ENCODE data around the gene VLDLR. TPM values are rescaled to one million over a fixed set of nuclear protein-coding genes. Genes with fewer than 3 reads are reported as not detected.

The VLDLR gene
- total and polyA plus RNA-seq, 2 of the 8 experiments (the other 6 are each of a cell fraction or from before 2014, with no cell fraction given), result 24.2 to 49.1 TPM

DNA sequence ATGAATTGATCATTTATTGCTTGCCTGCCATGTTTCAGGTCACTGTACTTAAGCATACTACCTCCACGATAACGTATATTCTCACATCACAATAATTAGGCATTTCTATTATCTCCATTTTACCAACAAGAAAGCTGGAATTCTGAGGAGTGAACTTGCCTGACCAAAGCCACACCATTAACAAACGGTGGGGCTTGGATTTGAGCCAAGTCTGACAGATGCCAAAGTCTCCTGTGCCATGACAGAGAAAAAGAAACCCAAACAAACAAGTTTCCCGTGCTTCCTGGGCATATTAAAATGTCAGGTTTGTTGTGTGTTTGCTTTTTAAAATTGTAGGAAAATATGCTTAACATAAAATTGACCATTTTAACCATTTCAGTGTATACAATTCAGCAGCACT, 54.9 kb downstream of the VLDLR start:
- H3K4me3 ChIP-seq (ENCODE audit: extremely low read depth in 1 of 4, insufficient read depth in 2 of 4, low read depth in 3 of 4, low read length in 4 of 4), result no peak overlapping the region
- no peak overlapping the region for H2BK20ac ChIP-seq (ENCODE audit: low read length)
- H3K56ac ChIP-seq (replicated peaks; ENCODE audit: insufficient read length, low read depth, low read length), result no peak overlapping the region
- H2BK120ac ChIP-seq (replicated peaks; ENCODE audit: low read depth, low read length), result no peak overlapping the region
- no peaks in the 10 kb centered on the region for H3K79me1 ChIP-seq (ENCODE audit: low read depth, low read length)
- no peaks in the 10 kb centered on the region for H4K20me1 ChIP-seq (replicated peaks in 1 of 2; ENCODE audit: control insufficient read depth in 1 of 2, insufficient read depth in 2 of 2, low read length in 2 of 2)
- no peak overlapping the region for H2BK12ac ChIP-seq (ENCODE audit: low read depth, low read length)
- no peaks in the 10 kb centered on the region for H3K79me2 ChIP-seq (ENCODE audit: control insufficient read depth in 1 of 2, insufficient read depth in 2 of 2, low read length in 2 of 2)
- H3K27ac ChIP-seq (ENCODE audit: low read depth, low read length), result no peak overlapping the region
- H4K8ac ChIP-seq (ENCODE audit: extremely low read depth, insufficient read depth, low read length), result no peak overlapping the region
- no peak overlapping the region for H3K9ac ChIP-seq (replicated peaks in 1 of 4; ENCODE audit: extremely low read depth in 1 of 4, low read depth in 3 of 4, low read length in 3 of 4)
- no peaks in the 10 kb centered on the region for H3K23me2 ChIP-seq (ENCODE audit: low read depth, low read length)
- WGBS, 2 experiments (ENCODE audit: extremely low coverage in 1 of 2, insufficient coverage in 1 of 2, insufficient read length in 1 of 2, insufficient replicate concordance in 2 of 2, low coverage in 1 of 2, low lambda C conversion rate in 2 of 2, missing lambda C conversion rate in 1 of 2), result 91% methylated on average over 4 of the region's 4 CpGs; no CpG with 5 or more reads in 1 of the 2 experiments
- no peak overlapping the region for H3K4me2 ChIP-seq (ENCODE audit: insufficient read depth in 1 of 2, low read depth in 2 of 2, low read length in 2 of 2)
- no peak overlapping the region for H2BK5ac ChIP-seq (ENCODE audit: low read depth, low read length)
- DNase-seq (ENCODE audit: low read depth in 1 of 2, low spot score in 2 of 2) (no peak), FAIRE-seq (no peak)
- no peak overlapping the region for H4K91ac ChIP-seq (replicated peaks; ENCODE audit: insufficient read length, low read length)
- ChIA-PET POLR2A (ENCODE audit: partially characterized antibody) (no interaction called here), CTCF (ENCODE audit: partially characterized antibody) (no interaction called here)
- no peak overlapping the region for H3K18ac ChIP-seq (ENCODE audit: extremely low read depth, low read length)
- H4K5ac ChIP-seq (ENCODE audit: insufficient read length, low read depth, low read length), result no peak overlapping the region
- no peaks in the 10 kb centered on the region for H3K36me3 ChIP-seq (ENCODE audit: control insufficient read depth in 2 of 4, insufficient read depth in 4 of 4, low read length in 3 of 4)
- no peak overlapping the region for H2AFZ ChIP-seq (ENCODE audit: low read length)
- TF ChIP-seq MAX (IDR thresholded peaks at IDR 0.05) (no peak), SUZ12 (IDR thresholded peaks at IDR 0.05; ENCODE audit: low read length) (no peak), TBP (IDR thresholded peaks at IDR 0.05; ENCODE audit: low read depth, low read length) (no peak), CEBPB (IDR thresholded peaks at IDR 0.05; ENCODE audit: low read depth, low read length) (no peak), CHD2 (IDR thresholded peaks at IDR 0.05; ENCODE audit: low read length) (no peak), RNF2 (IDR thresholded peaks at IDR 0.05; ENCODE audit: borderline replicate concordance, low read depth, low read length, missing control alignments, poor library complexity, severe bottlenecking) (no peak), E2F6 (IDR thresholded peaks at IDR 0.05) (no peak), BACH1 (IDR thresholded peaks at IDR 0.05; ENCODE audit: low read length) (no peak), EP300 (IDR thresholded peaks at IDR 0.05; ENCODE audit: borderline replicate concordance in 1 of 2, low read depth in 2 of 2, low read length in 2 of 2) (no peak), YY1 (IDR thresholded peaks at IDR 0.05; ENCODE audit: low read depth, low read length) (no peak), HDAC2 (IDR thresholded peaks at IDR 0.05; ENCODE audit: borderline replicate concordance in 1 of 2, low read depth in 2 of 2, low read length in 2 of 2) (no peak), NANOG (IDR thresholded peaks at IDR 0.05; ENCODE audit: insufficient read depth, low read depth, low read length, poor library complexity, severe bottlenecking) (no peak), ASH2L (IDR thresholded peaks at IDR 0.05; ENCODE audit: low read length) (no peak)
- no peak overlapping the region for H2AK5ac ChIP-seq (ENCODE audit: low read depth, low read length)
- H3K14ac ChIP-seq (ENCODE audit: insufficient read length), result no peak overlapping the region
- H3K9me3 ChIP-seq (ENCODE audit: insufficient read depth in 2 of 2, low read depth in 1 of 2, low read length in 1 of 2), result no peaks in the 10 kb centered on the region
- no peak overlapping the region for H3K23ac ChIP-seq (ENCODE audit: insufficient read length)
- H3K27me3 ChIP-seq (replicated peaks in 1 of 4; ENCODE audit: control insufficient read depth in 3 of 4, extremely low read depth in 1 of 4, insufficient read depth in 3 of 4, low read length in 3 of 4), result no peaks in the 10 kb centered on the region
- no peak overlapping the region for H2BK15ac ChIP-seq (ENCODE audit: low read length)
- peaks cover 0 to 2% (median 0%) of the 10 kb centered on the region in 4 experiments; a peak in 1 of 7 replicates for H3K4me1 ChIP-seq (replicated peaks in 1 of 4; ENCODE audit: control insufficient read depth in 3 of 4, insufficient read depth in 4 of 4, low read length in 3 of 4)
- no peak overlapping the region for H3K4ac ChIP-seq (replicated peaks; ENCODE audit: insufficient read length, low read depth, low read length)
